GM23338 (cell line): Measurements from ENCODE around the gene LENG9. TPM values are rescaled to one million over a fixed set of nuclear protein-coding genes. Genes with fewer than 3 reads are reported as not detected.

Experiments
- polyA plus RNA-seq: library from polyadenylated mRNA; unstranded; fragments of >200 nt; fragmentation: Nextera tagmentation; extraction: Ambion mirVana; gene quantifications from 2 replicates; pipeline ENCODE4 v1.2.1, GENCODE V29; 2016
- small RNA-seq: library from RNA; depleted of rRNA; stranded (forward); fragments of <200 nt; gene quantifications from one replicate; pipeline ENCODE3, GENCODE V24; 2014; ENCODE audit warnings: low replicate concordance
- total RNA-seq: library from RNA; depleted of rRNA; stranded (reverse); fragments of >200 nt; shearing (Covaris generic); gene quantifications from 2 replicates; pipeline ENCODE4 v1.2.3, GENCODE V29; 2014; rRNA removed

The LENG9 gene
- total and polyA plus RNA-seq, 2 experiments from 2014 or later, result 0.26 to 6.4 TPM

Small RNA genes lying within 50 kb of the gene (small RNA-seq; reads per million reads assigned to genes)
- gene AC245884.3, result not detected

Other genes starting within 250 kb of the LENG9 start
- gene LILRB3, start 240.8 kb downstream of the LENG9 start, total RNA-seq, result not detected in 2 replicates
- not detected in 2 replicates for gene LILRB3, start 240.8 kb downstream of the LENG9 start, polyA plus RNA-seq
- not detected in 2 replicates for gene LILRA6, start 221.0 kb downstream of the LENG9 start, total RNA-seq
- gene LILRA6, start 221.0 kb downstream of the LENG9 start, polyA plus RNA-seq, result not detected in 2 replicates
- gene LILRB5, start 206.5 kb downstream of the LENG9 start, total RNA-seq, result not detected in 2 replicates
- not detected in 2 replicates for gene LILRB5, start 206.5 kb downstream of the LENG9 start, polyA plus RNA-seq
- gene LILRB2, start 182.7 kb downstream of the LENG9 start, total RNA-seq, result not detected in 2 replicates
- gene LILRB2, start 182.7 kb downstream of the LENG9 start, polyA plus RNA-seq, result not detected in 2 replicates
- not detected in 2 replicates for gene LILRA5, start 150.6 kb downstream of the LENG9 start, total RNA-seq
- gene LILRA5, start 150.6 kb downstream of the LENG9 start, polyA plus RNA-seq, result not detected in 2 replicates
- gene LILRA4, start 124.6 kb downstream of the LENG9 start, total RNA-seq, result not detected in 2 replicates
- not detected in 2 replicates for gene LILRA4, start 124.6 kb downstream of the LENG9 start, polyA plus RNA-seq
- 1.3 TPM in 1 of 2 replicates, not detected in the other for gene LAIR1, start 98.8 kb downstream of the LENG9 start, total RNA-seq
- 0.10 TPM in 2 replicates for gene LAIR1, start 98.8 kb downstream of the LENG9 start, polyA plus RNA-seq
- gene TTYH1, start 48.3 kb downstream of the LENG9 start, total RNA-seq, result 31.8 and 40.8 TPM in 2 replicates
- 18.2 and 21.5 TPM in 2 replicates for gene TTYH1, start 48.3 kb downstream of the LENG9 start, polyA plus RNA-seq
- gene LENG8, start 14.6 kb downstream of the LENG9 start, total RNA-seq, result 45.6 and 74.3 TPM in 2 replicates
- gene LENG8, start 14.6 kb downstream of the LENG9 start, polyA plus RNA-seq, result 41.2 and 42.1 TPM in 2 replicates
- 0.35 and 3.4 TPM in 2 replicates for gene CDC42EP5, start 9.5 kb upstream of the LENG9 start, total RNA-seq
- 1.4 and 2.3 TPM in 2 replicates for gene CDC42EP5, start 9.5 kb upstream of the LENG9 start, polyA plus RNA-seq
- not detected in 2 replicates for gene LAIR2, start 39.1 kb upstream of the LENG9 start, total RNA-seq
- gene LAIR2, start 39.1 kb upstream of the LENG9 start, polyA plus RNA-seq, result not detected in 2 replicates
- gene LILRA2, start 110.0 kb upstream of the LENG9 start, total RNA-seq, result not detected in 2 replicates
- not detected in 2 replicates for gene LILRA2, start 110.0 kb upstream of the LENG9 start, polyA plus RNA-seq
- not detected in 2 replicates for gene LILRA1, start 129.9 kb upstream of the LENG9 start, total RNA-seq
- gene LILRA1, start 129.9 kb upstream of the LENG9 start, polyA plus RNA-seq, result not detected in 2 replicates
- gene LILRB1, start 166.7 kb upstream of the LENG9 start, total RNA-seq, result 0.14 TPM in 1 of 2 replicates, not detected in the other
- gene LILRB1, start 166.7 kb upstream of the LENG9 start, polyA plus RNA-seq, result 0.12 TPM in 1 of 2 replicates, not detected in the other
- gene LILRB4, start 199.2 kb upstream of the LENG9 start, total RNA-seq, result not detected in 2 replicates
- not detected in 2 replicates for gene LILRB4, start 199.2 kb upstream of the LENG9 start, polyA plus RNA-seq